Uterus (tissue), 2 donors: Measurements from ENCODE around the gene TCF4.

Experiments
- POLR2A ChIP-seq, 2 donors: fragments of 450-650 bp; IDR thresholded peaks; one replicate each; pipeline ENCODE4 v1.6.1; 2016; ENCODE audit warnings: antibody characterized with exemption in 2 of 2, mild to moderate bottlenecking in 1 of 2, moderate library complexity in 1 of 2
- TF ChIP-seq, protein P1 (sequence below), 4 experiments: fragments of 200-600 bp in 2 of 4; fragments of 450-650 bp in 2 of 4; sonication (generic) in 2 of 4; IDR thresholded peaks; one replicate each; pipeline ENCODE4 v1.5.1; 2016 to 2019; ENCODE audit warnings: antibody characterized with exemption in 4 of 4, mild to moderate bottlenecking in 2 of 4, moderate library complexity in 1 of 4

DNA sequence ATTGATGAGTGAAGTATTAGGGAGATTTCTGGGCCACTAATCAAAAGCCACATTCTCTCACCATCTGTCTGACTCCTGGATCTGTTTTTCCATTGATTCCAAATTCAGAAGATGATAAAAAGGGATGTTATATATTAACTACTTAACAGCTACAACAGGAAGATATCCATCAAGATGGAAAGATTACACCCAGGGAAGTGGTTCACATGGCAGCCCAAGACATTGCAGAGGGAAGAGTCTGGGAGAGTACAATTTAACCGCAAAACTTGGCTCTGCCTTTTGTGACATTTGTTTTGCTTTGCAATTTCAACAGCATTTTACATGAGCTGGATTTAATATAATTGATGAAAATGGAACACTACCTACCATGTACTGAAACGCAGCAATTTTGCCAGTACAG lies 22.5 kb upstream of the TCF4 start:
- TF ChIP-seq POLR2A (IDR thresholded peaks at IDR 0.05) = no peak
- TF ChIP-seq, protein P1, sequence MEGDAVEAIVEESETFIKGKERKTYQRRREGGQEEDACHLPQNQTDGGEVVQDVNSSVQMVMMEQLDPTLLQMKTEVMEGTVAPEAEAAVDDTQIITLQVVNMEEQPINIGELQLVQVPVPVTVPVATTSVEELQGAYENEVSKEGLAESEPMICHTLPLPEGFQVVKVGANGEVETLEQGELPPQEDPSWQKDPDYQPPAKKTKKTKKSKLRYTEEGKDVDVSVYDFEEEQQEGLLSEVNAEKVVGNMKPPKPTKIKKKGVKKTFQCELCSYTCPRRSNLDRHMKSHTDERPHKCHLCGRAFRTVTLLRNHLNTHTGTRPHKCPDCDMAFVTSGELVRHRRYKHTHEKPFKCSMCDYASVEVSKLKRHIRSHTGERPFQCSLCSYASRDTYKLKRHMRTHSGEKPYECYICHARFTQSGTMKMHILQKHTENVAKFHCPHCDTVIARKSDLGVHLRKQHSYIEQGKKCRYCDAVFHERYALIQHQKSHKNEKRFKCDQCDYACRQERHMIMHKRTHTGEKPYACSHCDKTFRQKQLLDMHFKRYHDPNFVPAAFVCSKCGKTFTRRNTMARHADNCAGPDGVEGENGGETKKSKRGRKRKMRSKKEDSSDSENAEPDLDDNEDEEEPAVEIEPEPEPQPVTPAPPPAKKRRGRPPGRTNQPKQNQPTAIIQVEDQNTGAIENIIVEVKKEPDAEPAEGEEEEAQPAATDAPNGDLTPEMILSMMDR (IDR thresholded peaks at IDR 0.05) = no peak
